Measurements from ENCODE around the gene MOV10. TPM values are rescaled to one million over a fixed set of nuclear protein-coding genes. Genes with fewer than 3 reads are reported as not detected.
A peak's percentile ranks its signal among the peaks of the same experiment; 100 is the strongest.

MOV10 gene
- total and polyA plus RNA-seq, 9 of the 15 experiments (the other 6 are each of a cell fraction or from before 2014, with no cell fraction given): 16.7 to 105 (median 49.5) TPM

DNA sequence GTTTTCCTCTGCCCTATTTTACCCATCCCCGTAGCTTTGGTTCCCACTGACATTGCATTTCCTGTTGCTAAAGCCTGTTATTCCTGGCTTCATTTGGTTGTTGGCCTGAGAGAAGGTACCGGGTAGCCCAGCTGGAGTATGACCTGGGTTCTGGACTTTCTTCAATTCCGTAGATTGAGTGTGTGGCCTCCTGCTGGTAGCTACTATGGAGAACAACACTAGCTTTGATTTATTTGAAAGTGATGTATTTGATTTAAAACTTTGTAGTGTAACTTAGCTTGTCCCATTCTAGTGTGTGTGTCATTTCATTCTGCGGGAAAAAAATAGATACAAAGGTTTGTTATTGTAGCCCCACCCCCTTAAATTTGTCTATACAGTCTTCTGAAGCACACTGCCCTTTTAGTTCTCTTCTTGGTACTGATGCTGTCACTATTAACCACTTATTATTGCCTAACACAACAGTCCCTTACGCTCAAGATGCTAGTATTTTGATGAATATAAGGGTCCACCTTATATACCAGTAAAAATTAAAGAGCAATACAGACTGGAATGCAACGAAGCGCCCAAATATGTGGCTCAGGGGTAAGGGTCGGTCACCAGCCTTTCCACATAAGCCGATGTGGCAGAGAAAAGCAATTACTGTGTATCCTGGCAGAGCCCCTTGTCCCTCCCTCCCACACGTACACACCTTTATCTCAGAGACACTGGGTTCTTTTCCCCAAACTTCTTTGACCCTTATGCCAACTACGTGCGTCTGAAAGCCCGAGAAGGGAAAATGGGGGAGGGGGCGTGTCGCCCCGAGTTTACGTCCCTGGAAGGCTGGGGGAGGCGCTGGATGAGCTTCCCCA lies 643 bp upstream of the MOV10 start (continued):
- TF ChIP-seq, protein P1, sequence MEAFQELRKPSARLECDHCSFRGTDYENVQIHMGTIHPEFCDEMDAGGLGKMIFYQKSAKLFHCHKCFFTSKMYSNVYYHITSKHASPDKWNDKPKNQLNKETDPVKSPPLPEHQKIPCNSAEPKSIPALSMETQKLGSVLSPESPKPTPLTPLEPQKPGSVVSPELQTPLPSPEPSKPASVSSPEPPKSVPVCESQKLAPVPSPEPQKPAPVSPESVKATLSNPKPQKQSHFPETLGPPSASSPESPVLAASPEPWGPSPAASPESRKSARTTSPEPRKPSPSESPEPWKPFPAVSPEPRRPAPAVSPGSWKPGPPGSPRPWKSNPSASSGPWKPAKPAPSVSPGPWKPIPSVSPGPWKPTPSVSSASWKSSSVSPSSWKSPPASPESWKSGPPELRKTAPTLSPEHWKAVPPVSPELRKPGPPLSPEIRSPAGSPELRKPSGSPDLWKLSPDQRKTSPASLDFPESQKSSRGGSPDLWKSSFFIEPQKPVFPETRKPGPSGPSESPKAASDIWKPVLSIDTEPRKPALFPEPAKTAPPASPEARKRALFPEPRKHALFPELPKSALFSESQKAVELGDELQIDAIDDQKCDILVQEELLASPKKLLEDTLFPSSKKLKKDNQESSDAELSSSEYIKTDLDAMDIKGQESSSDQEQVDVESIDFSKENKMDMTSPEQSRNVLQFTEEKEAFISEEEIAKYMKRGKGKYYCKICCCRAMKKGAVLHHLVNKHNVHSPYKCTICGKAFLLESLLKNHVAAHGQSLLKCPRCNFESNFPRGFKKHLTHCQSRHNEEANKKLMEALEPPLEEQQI (IDR thresholded peaks at IDR 0.05): no peak
- TF ChIP-seq PCBP1 (IDR thresholded peaks at IDR 0.05; ENCODE audit: low read depth, low read length, poor library complexity, severe bottlenecking) (no peak), MTA2 (IDR thresholded peaks at IDR 0.05; ENCODE audit: low read depth) (no peak), NELFE (IDR thresholded peaks at IDR 0.05; ENCODE audit: insufficient read depth, insufficient read length) (no peak), DNMT1 (IDR thresholded peaks at IDR 0.05) (peak; percentile 40; the same call in 1 of the 2 replicates), SIX5 (IDR thresholded peaks at IDR 0.05; ENCODE audit: borderline replicate concordance in 1 of 2, insufficient read depth in 1 of 2, low read depth in 1 of 2, low read length in 2 of 2) (no peak), RBM22 (IDR thresholded peaks at IDR 0.05; ENCODE audit: low read depth, low read length, poor library complexity, severe bottlenecking) (no peak), ZNF124 (CRISPR knock-in tag; IDR thresholded peaks at IDR 0.05) (no peak), NR2F6 (CRISPR knock-in tag; IDR thresholded peaks at IDR 0.05) (no peak), YBX1 (IDR thresholded peaks at IDR 0.05) (no peak)
- TF ChIP-seq, protein P2, sequence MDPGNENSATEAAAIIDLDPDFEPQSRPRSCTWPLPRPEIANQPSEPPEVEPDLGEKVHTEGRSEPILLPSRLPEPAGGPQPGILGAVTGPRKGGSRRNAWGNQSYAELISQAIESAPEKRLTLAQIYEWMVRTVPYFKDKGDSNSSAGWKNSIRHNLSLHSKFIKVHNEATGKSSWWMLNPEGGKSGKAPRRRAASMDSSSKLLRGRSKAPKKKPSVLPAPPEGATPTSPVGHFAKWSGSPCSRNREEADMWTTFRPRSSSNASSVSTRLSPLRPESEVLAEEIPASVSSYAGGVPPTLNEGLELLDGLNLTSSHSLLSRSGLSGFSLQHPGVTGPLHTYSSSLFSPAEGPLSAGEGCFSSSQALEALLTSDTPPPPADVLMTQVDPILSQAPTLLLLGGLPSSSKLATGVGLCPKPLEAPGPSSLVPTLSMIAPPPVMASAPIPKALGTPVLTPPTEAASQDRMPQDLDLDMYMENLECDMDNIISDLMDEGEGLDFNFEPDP (CRISPR knock-in tag; IDR thresholded peaks at IDR 0.05): 0 out of 2 replicates have a peak, but pooled peaks have one; percentile 47
- TF ChIP-seq, protein P3, sequence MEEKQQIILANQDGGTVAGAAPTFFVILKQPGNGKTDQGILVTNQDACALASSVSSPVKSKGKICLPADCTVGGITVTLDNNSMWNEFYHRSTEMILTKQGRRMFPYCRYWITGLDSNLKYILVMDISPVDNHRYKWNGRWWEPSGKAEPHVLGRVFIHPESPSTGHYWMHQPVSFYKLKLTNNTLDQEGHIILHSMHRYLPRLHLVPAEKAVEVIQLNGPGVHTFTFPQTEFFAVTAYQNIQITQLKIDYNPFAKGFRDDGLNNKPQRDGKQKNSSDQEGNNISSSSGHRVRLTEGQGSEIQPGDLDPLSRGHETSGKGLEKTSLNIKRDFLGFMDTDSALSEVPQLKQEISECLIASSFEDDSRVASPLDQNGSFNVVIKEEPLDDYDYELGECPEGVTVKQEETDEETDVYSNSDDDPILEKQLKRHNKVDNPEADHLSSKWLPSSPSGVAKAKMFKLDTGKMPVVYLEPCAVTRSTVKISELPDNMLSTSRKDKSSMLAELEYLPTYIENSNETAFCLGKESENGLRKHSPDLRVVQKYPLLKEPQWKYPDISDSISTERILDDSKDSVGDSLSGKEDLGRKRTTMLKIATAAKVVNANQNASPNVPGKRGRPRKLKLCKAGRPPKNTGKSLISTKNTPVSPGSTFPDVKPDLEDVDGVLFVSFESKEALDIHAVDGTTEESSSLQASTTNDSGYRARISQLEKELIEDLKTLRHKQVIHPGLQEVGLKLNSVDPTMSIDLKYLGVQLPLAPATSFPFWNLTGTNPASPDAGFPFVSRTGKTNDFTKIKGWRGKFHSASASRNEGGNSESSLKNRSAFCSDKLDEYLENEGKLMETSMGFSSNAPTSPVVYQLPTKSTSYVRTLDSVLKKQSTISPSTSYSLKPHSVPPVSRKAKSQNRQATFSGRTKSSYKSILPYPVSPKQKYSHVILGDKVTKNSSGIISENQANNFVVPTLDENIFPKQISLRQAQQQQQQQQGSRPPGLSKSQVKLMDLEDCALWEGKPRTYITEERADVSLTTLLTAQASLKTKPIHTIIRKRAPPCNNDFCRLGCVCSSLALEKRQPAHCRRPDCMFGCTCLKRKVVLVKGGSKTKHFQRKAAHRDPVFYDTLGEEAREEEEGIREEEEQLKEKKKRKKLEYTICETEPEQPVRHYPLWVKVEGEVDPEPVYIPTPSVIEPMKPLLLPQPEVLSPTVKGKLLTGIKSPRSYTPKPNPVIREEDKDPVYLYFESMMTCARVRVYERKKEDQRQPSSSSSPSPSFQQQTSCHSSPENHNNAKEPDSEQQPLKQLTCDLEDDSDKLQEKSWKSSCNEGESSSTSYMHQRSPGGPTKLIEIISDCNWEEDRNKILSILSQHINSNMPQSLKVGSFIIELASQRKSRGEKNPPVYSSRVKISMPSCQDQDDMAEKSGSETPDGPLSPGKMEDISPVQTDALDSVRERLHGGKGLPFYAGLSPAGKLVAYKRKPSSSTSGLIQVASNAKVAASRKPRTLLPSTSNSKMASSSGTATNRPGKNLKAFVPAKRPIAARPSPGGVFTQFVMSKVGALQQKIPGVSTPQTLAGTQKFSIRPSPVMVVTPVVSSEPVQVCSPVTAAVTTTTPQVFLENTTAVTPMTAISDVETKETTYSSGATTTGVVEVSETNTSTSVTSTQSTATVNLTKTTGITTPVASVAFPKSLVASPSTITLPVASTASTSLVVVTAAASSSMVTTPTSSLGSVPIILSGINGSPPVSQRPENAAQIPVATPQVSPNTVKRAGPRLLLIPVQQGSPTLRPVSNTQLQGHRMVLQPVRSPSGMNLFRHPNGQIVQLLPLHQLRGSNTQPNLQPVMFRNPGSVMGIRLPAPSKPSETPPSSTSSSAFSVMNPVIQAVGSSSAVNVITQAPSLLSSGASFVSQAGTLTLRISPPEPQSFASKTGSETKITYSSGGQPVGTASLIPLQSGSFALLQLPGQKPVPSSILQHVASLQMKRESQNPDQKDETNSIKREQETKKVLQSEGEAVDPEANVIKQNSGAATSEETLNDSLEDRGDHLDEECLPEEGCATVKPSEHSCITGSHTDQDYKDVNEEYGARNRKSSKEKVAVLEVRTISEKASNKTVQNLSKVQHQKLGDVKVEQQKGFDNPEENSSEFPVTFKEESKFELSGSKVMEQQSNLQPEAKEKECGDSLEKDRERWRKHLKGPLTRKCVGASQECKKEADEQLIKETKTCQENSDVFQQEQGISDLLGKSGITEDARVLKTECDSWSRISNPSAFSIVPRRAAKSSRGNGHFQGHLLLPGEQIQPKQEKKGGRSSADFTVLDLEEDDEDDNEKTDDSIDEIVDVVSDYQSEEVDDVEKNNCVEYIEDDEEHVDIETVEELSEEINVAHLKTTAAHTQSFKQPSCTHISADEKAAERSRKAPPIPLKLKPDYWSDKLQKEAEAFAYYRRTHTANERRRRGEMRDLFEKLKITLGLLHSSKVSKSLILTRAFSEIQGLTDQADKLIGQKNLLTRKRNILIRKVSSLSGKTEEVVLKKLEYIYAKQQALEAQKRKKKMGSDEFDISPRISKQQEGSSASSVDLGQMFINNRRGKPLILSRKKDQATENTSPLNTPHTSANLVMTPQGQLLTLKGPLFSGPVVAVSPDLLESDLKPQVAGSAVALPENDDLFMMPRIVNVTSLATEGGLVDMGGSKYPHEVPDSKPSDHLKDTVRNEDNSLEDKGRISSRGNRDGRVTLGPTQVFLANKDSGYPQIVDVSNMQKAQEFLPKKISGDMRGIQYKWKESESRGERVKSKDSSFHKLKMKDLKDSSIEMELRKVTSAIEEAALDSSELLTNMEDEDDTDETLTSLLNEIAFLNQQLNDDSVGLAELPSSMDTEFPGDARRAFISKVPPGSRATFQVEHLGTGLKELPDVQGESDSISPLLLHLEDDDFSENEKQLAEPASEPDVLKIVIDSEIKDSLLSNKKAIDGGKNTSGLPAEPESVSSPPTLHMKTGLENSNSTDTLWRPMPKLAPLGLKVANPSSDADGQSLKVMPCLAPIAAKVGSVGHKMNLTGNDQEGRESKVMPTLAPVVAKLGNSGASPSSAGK (IDR thresholded peaks at IDR 0.05): no peak
